SK-N-SH (cell line): ENCODE data around the gene FAIM2. TPM values are rescaled to one million over a fixed set of nuclear protein-coding genes. Genes with fewer than 3 reads are reported as not detected.

Experiments
- CTCF ChIA-PET: fragments of 300-600, 350-600 bp; formaldehyde crosslinking; extraction: SDS; loops from one replicate; lab custom pipeline; 2021; lab: Yijun Ruan, JAX
- POLR2A ChIA-PET: fragments of 350-600 bp; sonication (Branson Sonifier 250); formaldehyde crosslinking; extraction: SDS; loops from one replicate; lab custom pipeline; 2020; ENCODE audit warnings: antibody characterized with exemption, inconsistent platforms; lab: Yijun Ruan, JAX
- DNase-seq: peaks from one replicate; pipeline ENCODE4 v3.0.0; 2012
- H2AFZ ChIP-seq: fragments of 200-600 bp; sonication (generic); 2 replicates; pipeline ENCODE4 v1.8.1; 2016; ENCODE audit warnings: antibody characterized with exemption, mild to moderate bottlenecking, low read depth
- H3F3A ChIP-seq: fragments of 200-600 bp; sonication (generic); replicated peaks from 2 replicates; pipeline ENCODE3; 2016; ENCODE audit warnings: antibody characterized with exemption, mild to moderate bottlenecking; ENCODE audit not compliant: insufficient read depth
- H3K27ac ChIP-seq, 2 experiments: fragments of 200-500 bp in 1 of 2; fragments of 200-600 bp in 1 of 2; sonication (Bioruptor generic) in 1 of 2; sonication (generic), shearing (Covaris generic) in 1 of 2; 2 replicates each; pipeline versions ENCODE4 v1.5.1 to v1.6.1; 2014 to 2016; ENCODE audit warnings: low read depth in 2 of 2, inconsistent platforms in 1 of 2, low read length in 1 of 2, mild to moderate bottlenecking in 1 of 2, mixed read lengths in 1 of 2
- H3K27me3 ChIP-seq: fragments of 200-600 bp; sonication (generic), shearing (Covaris generic); 2 replicates; pipeline ENCODE4 v1.6.1; 2016; ENCODE audit warnings: mixed run types; ENCODE audit not compliant: insufficient read depth
- H3K36me3 ChIP-seq, 2 experiments: fragments of 200-500 bp in 1 of 2; fragments of 200-600 bp in 1 of 2; sonication (Bioruptor generic) in 1 of 2; sonication (generic) in 1 of 2; replicated peaks in 1 of 2; 2 replicates each; pipeline versions ENCODE3 to v1.5.1; 2014 to 2016; ENCODE audit warnings: low read length in 1 of 2, mild to moderate bottlenecking in 1 of 2; ENCODE audit not compliant: insufficient read depth in 2 of 2, control insufficient read depth in 1 of 2
- H3K4me1 ChIP-seq, 2 experiments: fragments of 200-500 bp in 1 of 2; fragments of 200-600 bp in 1 of 2; sonication (Bioruptor generic) in 1 of 2; sonication (generic), shearing (Covaris generic) in 1 of 2; 2 replicates each; pipeline versions ENCODE4 v1.5.1 to v1.6.1; 2014 to 2016; ENCODE audit warnings: low read depth in 1 of 2, low read length in 1 of 2, mixed run types in 1 of 2; ENCODE audit not compliant: insufficient read depth in 2 of 2, control insufficient read depth in 1 of 2
- H3K4me2 ChIP-seq: fragments of 200-600 bp; sonication (generic), shearing (Covaris generic); 2 replicates; pipeline ENCODE4 v1.6.1; 2017; ENCODE audit warnings: mixed run types
- H3K4me3 ChIP-seq, 2 experiments: fragments of 200-500 bp in 1 of 2; fragments of 200-600 bp in 1 of 2; sonication (Bioruptor generic) in 1 of 2; sonication (generic), shearing (Covaris generic) in 1 of 2; 2 replicates each; pipeline versions ENCODE4 v1.5.1 to v1.8.1; 2014 to 2016; ENCODE audit warnings: low read depth in 2 of 2, inconsistent platforms in 1 of 2, low read length in 1 of 2, mild to moderate bottlenecking in 1 of 2, mixed read lengths in 1 of 2, moderate library complexity in 1 of 2
- H3K79me2 ChIP-seq: fragments of 200-600 bp; sonication (generic); 2 replicates; pipeline ENCODE4 v1.8.1; 2017; ENCODE audit warnings: mild to moderate bottlenecking; ENCODE audit not compliant: insufficient read depth
- H3K9ac ChIP-seq: fragments of 200-600 bp; sonication (generic); 2 replicates; pipeline ENCODE4 v1.6.1; 2017; ENCODE audit warnings: mixed run types
- H3K9me2 ChIP-seq: fragments of 200-600 bp; sonication (generic); 2 replicates; pipeline ENCODE4 v1.6.1; 2017; ENCODE audit warnings: mixed run types
- H3K9me3 ChIP-seq: fragments of 200-600 bp; sonication (generic); 2 replicates; pipeline ENCODE4 v1.6.1; 2017; ENCODE audit warnings: mixed run types, mild to moderate bottlenecking, moderate library complexity
- H4K20me1 ChIP-seq: fragments of 200-600 bp; sonication (generic); 2 replicates; pipeline ENCODE4 v1.6.1; 2017; ENCODE audit warnings: mild to moderate bottlenecking, mixed run types; ENCODE audit not compliant: insufficient read depth
- CHD2 ChIP-seq: fragments of 150-350 bp; IDR thresholded peaks from 2 replicates; pipeline ENCODE4 v1.6.1; 2018; ENCODE audit warnings: low read length; ENCODE audit not compliant: partially characterized antibody
- ELF1 ChIP-seq: IDR thresholded peaks from 2 replicates; pipeline ENCODE4 v1.4.0; 2012
- FOSL2 ChIP-seq: IDR thresholded peaks from 2 replicates; pipeline ENCODE4 v1.4.0; 2012; ENCODE audit warnings: low read depth, mild to moderate bottlenecking, moderate library complexity, borderline replicate concordance
- FOXJ3 ChIP-seq: sonication (generic); formaldehyde crosslinking; IDR thresholded peaks from 2 replicates; pipeline ENCODE4 v1.5.1; 2020; ENCODE audit warnings: mild to moderate bottlenecking, missing genetic modification reagents
- FOXM1 ChIP-seq: IDR thresholded peaks from 2 replicates; pipeline ENCODE4 v1.4.0; 2012; ENCODE audit warnings: low read depth, mild to moderate bottlenecking
- GATA2 ChIP-seq: sonication (generic); formaldehyde crosslinking; IDR thresholded peaks from 2 replicates; pipeline ENCODE4 v1.5.0; 2020; ENCODE audit warnings: mild to moderate bottlenecking, missing genetic modification reagents
- JUND ChIP-seq: IDR thresholded peaks from 2 replicates; pipeline ENCODE4 v1.4.0; 2012
- MXI1 ChIP-seq: IDR thresholded peaks from 2 replicates; pipeline ENCODE4 v1.6.1; 2012; ENCODE audit warnings: mild to moderate bottlenecking, low read depth, low read length, improper control_type of control experiment
- NFIC ChIP-seq: IDR thresholded peaks from 2 replicates; pipeline ENCODE4 v1.4.0; 2012; ENCODE audit warnings: borderline replicate concordance
- RAD21 ChIP-seq: IDR thresholded peaks from 2 replicates; pipeline ENCODE4 v1.6.1; 2012; ENCODE audit warnings: mild to moderate bottlenecking, low read length
- RCOR1 ChIP-seq: fragments of 150-350 bp; IDR thresholded peaks from 2 replicates; pipeline ENCODE4 v1.6.1; 2017; ENCODE audit warnings: antibody characterized with exemption, low read length
- RXRA ChIP-seq: IDR thresholded peaks from 2 replicates; pipeline ENCODE4 v1.4.0; 2012; ENCODE audit warnings: low read depth, mild to moderate bottlenecking, borderline replicate concordance
- SIN3A ChIP-seq: IDR thresholded peaks from 2 replicates; pipeline ENCODE4 v1.6.1; 2012; ENCODE audit warnings: low read depth, mild to moderate bottlenecking, low read length, moderate library complexity, borderline replicate concordance
- TCF12 ChIP-seq: IDR thresholded peaks from 2 replicates; pipeline ENCODE4 v1.4.0; 2012
- TEAD4 ChIP-seq: IDR thresholded peaks from 2 replicates; pipeline ENCODE4 v1.4.0; 2012; ENCODE audit warnings: mild to moderate bottlenecking, borderline replicate concordance; ENCODE audit not compliant: insufficient read depth
- YY1 ChIP-seq: IDR thresholded peaks from 2 replicates; pipeline ENCODE4 v1.4.0; 2012; ENCODE audit warnings: low read depth, mild to moderate bottlenecking
- WGBS: methylation state at CpG from one replicate; pipeline ENCODE4 v1.1.6; 2017; ENCODE audit warnings: low lambda C conversion rate; 5-methylcytosine and 5-hydroxymethylcytosine counted together
- polyA plus RNA-seq, 3 experiments: library from polyadenylated mRNA; depleted of rRNA; stranded (reverse); fragments of >200 nt; gene quantifications; 2 replicates each; pipeline ENCODE4 v1.2.3, GENCODE V29; 2012
- TF ChIP-seq, protein P1 (sequence below): IDR thresholded peaks from 2 replicates; pipeline ENCODE4 v1.4.0; 2012; ENCODE audit warnings: low read depth, borderline replicate concordance
- TF ChIP-seq, protein P2 (sequence below): fragments of 150-350 bp; IDR thresholded peaks from 2 replicates; pipeline ENCODE4 v1.6.1; 2017; ENCODE audit warnings: antibody characterized with exemption, low read length, low read depth, borderline replicate concordance
- TF ChIP-seq, protein P3 (sequence below): fragments of 150-350 bp; IDR thresholded peaks from 2 replicates; pipeline ENCODE4 v1.6.1; 2016; ENCODE audit warnings: mild to moderate bottlenecking, low read depth, low read length

The FAIM2 gene
- polyA plus RNA-seq, 1 of the 3 experiments (the other 2 are of a cell fraction), result 11.3 TPM

DNA sequence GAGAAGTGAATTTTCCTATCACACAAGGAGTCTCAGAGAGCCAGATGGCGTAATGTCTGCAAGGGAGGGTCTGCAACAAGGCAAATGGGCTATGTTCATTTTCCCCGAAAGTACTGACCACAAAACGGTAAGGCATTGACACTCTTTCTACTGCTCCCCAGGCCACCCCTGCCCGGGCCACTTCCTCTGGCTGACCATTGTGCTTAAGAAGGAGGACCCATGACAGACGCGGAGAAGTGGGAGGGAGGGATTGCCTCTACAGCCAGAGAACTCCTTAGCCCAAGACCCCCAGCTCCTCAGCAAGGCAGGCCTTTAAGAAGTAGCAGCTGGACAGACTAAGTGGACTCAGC is 76.7 kb downstream of the FAIM2 start:
- peaks cover 57% of the 10 kb centered on the region for H3K79me2 ChIP-seq
- no peaks in the 10 kb centered on the region for H3K27me3 ChIP-seq
- peak overlapping the region; percentile 87 to 92 for H3K4me3 ChIP-seq
- peaks cover 46% of the 10 kb centered on the region for H4K20me1 ChIP-seq
- H3K4me1 ChIP-seq, result peaks cover 15 to 29% of the 10 kb centered on the region in 2 experiments; a peak in 3 of 4 replicates
- H2AFZ ChIP-seq, result no peak overlapping the region
- peaks cover 6 to 7% of the 10 kb centered on the region in 2 experiments for H3K36me3 ChIP-seq
- ChIA-PET CTCF (interaction anchor here (1.1 to 7.5 kb wide), 4 partner anchors 12 to 50 kb away, joined by 3 to 51 read pairs (median 5); no protein-coding TSS in a partner anchor), POLR2A (interaction anchor here (1.5 to 3.1 kb wide), 4 partner anchors 10 to 86 kb away, joined by 6 to 14 read pairs (median 8); partner anchors contain the start of genes BCDIN3D and TMBIM6)
- H3K9ac ChIP-seq, result peak overlapping the region; percentile 83
- no peaks in the 10 kb centered on the region for H3K9me3 ChIP-seq
- H3K4me2 ChIP-seq, result peak overlapping the region; percentile 99
- TF ChIP-seq ELF1 (no peak), FOSL2 (no peak), JUND (no peak), CHD2 (no peak), RAD21 (no peak), MXI1 (no peak), RCOR1 (no peak), TEAD4 (no peak), RXRA (no peak), YY1 (no peak), FOXM1 (no peak), FOXJ3 (CRISPR knock-in tag) (no peak), SIN3A (no peak), GATA2 (CRISPR knock-in tag) (no peak), NFIC (no peak), TCF12 (no peak)
- TF ChIP-seq, protein P1, sequence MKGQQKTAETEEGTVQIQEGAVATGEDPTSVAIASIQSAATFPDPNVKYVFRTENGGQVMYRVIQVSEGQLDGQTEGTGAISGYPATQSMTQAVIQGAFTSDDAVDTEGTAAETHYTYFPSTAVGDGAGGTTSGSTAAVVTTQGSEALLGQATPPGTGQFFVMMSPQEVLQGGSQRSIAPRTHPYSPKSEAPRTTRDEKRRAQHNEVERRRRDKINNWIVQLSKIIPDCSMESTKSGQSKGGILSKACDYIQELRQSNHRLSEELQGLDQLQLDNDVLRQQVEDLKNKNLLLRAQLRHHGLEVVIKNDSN, result no peak
- TF ChIP-seq, protein P2, sequence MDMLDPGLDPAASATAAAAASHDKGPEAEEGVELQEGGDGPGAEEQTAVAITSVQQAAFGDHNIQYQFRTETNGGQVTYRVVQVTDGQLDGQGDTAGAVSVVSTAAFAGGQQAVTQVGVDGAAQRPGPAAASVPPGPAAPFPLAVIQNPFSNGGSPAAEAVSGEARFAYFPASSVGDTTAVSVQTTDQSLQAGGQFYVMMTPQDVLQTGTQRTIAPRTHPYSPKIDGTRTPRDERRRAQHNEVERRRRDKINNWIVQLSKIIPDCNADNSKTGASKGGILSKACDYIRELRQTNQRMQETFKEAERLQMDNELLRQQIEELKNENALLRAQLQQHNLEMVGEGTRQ, result no peak
- TF ChIP-seq, protein P3, sequence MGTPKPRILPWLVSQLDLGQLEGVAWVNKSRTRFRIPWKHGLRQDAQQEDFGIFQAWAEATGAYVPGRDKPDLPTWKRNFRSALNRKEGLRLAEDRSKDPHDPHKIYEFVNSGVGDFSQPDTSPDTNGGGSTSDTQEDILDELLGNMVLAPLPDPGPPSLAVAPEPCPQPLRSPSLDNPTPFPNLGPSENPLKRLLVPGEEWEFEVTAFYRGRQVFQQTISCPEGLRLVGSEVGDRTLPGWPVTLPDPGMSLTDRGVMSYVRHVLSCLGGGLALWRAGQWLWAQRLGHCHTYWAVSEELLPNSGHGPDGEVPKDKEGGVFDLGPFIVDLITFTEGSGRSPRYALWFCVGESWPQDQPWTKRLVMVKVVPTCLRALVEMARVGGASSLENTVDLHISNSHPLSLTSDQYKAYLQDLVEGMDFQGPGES, result no peak
- H3F3A ChIP-seq, result peaks cover 4% of the 10 kb centered on the region
- H3K27ac ChIP-seq, result peak overlapping the region; percentile 80 to 92; a peak in 3 of 4 replicates
- WGBS, result 90% methylated on average over 2 of the region's 6 CpGs
- DNase-seq, result no peak
- H3K9me2 ChIP-seq, result no peaks in the 10 kb centered on the region
